HG03469 (cell line): ENCODE data around the gene NXPE1.
"Not testable (repeated sequence)": the region's sequence is repeated elsewhere in the genome, so short reads cannot be mapped to it uniquely, and the experiment has no call there.

Experiments used
- ATAC-seq: cut with Tn5 transposase; IDR thresholded peaks from one replicate; pipeline ENCODE4 v1.9.1; 2021; ENCODE audit warnings: mild to moderate bottlenecking, moderate library complexity, moderate number of reproducible peaks; ENCODE audit not compliant: unreplicated experiment

Gene NXPE1

DNA sequence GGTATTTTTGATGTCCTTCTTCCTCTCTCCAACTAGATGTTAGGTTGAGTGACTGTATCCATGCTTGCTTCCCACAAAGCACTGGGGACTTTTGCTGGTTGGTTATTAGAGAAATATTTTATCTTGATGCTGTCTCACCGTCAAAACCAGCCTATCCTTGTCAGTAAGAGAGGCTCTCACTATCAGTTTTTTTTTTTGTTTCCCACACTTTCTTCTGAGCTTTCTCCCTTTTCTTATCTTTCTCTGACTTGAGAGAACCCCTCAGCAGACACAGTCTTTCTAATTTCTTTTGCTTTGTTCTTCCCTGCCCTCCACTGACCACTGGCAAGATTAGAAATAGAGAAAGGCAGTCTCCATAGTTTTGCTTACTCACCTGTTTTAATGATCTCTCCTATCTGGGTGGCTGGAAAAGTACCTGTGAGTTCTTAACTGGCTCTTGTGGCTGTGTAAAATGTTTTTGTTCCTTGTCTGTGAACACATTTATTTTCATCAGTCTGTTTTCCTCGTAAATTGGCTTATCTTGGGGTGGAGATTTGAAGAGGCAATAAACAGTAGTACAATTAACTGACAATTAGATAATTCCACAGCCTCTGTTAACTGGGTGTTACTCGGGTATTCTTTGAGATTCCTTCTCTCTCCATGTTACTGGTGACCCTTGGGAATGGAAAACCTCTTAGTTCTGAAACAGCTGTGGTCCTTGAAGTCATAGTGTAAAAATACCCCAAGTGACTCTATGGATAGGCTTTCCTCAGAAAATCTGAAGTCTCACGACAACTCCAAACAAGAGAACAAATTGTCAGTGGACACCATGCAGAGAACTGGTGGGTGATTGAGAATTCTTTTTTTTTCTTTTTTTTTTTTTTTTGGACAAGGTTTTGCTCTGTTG, at the start of gene NXPE1:
TSS of gene NXPE1 (minus strand) at position 457 of the 886 bp plus-strand sequence. CDS start 8,680 bp downstream, outside the sequence.
- no peak for ATAC-seq

DNA sequence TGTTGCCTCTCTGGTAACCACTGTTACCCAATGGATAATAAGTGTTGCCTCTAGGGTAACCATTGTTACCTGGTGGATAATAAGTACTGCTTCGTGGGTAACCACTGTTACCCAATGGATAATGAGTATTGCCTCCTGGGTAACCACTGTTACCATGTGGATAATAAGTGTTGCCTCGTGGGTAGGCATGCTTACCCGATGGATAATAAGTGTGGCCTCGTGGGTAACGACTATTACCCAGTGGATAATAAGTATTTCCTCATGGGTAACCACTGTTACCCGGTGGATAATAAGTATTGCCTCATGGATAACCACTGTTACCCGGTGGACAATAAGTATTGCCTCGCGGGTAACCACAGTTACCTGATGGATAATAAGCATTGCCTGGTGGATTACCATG, 49.7 kb upstream of the NXPE1 start:
- no peak for ATAC-seq

DNA sequence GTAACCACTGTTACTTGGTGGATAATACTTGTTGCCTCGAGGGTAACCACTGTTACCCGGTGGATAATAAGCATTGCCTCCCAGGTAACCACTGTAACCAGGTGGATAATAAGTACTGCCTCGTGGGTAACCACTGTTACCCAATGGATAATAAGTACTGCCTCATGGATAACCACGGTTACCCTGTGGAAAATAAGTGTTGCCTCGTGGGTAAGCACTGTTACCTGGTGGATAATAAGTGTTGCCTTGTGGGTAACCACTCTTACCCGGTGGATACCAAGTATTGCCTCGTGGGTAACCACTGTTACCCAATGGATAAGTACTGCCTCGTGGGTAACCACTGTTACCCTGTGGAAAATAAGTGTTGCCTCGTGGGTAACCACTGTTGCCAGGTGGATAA, 48.9 kb upstream of the NXPE1 start:
- ATAC-seq: not testable (repeated sequence)

DNA sequence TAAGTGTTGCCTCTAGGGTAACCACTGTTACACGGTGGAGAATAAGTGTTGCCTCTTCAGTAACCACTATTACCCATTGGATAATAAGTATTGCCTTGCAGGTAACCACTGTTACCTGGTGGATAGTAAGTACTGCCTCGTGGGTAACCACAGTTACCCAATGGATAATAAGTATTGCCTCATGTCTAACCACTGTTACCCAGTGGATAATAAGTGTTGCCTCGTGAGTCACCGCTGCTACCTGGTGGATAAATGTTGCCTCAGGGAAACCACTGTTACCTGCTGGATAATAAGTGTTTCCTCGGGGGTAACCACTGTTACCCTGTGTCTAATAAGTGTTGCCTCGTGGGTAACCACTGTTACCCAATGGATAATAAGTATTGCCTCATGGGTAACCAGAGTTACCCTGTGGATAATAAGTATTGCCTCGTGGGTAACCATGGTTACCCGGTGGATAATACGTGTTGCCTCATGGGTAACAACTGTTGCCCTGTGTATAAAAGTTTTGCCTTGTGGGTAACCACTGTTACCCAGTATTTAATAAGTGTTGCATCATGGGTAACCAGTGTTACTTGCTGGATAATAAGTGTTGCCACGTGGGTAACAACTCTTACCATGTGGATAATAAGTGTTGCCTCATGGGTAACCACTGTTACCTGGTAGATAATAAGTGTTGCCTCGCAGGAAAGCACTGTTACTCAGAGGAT, 48.2 kb upstream of the NXPE1 start:
- no peak for ATAC-seq

DNA sequence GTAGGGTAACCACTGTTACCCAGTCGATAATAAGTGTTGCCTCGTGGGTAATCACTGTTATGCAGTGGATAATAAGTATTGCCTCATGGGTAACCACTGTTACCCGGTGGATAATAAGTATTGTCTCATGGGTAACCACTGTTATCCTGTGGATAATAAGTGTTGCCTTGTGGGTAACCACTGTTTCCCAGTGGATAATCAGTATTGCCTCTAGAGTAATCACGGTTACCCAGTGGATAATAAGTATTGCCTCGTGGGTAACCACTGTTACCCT, 47.1 kb upstream of the NXPE1 start:
- not testable (repeated sequence) for ATAC-seq

DNA sequence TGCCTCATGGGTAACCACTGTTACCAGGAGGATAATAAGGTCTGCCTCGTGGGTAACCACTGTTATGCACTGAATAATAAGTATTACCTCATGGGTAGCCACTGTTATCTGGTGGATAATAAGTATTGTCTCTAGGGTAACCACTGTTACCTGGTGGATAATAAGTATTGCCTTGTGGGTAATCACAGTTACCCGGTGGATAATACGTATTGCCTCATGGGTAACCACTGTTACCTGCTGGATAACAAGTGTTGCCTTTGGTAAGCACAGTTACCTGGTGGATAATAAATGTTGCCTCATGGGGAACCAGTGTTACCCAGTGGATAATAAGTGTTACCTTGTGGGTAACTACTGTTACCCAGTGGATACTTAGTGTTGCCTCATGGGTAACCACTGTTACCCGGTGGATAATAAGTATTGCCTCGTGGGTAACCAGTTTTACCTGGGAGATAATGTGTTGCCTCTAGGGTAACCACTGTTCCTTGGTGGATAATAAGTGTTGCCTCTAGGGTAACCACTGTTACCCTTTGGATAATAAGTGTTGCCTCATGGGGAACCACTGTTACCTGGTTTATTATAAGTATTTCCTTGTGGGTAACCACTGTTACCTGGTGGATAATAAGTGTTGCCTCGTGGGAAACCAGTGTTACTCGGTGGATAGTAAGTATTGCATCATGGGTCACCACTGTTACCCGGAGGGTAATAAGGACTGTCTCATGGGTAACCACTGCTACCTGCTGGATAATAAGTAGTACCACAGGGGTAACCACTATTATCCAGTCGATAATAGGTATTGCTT, 46.5 kb upstream of the NXPE1 start:
- no peak for ATAC-seq

DNA sequence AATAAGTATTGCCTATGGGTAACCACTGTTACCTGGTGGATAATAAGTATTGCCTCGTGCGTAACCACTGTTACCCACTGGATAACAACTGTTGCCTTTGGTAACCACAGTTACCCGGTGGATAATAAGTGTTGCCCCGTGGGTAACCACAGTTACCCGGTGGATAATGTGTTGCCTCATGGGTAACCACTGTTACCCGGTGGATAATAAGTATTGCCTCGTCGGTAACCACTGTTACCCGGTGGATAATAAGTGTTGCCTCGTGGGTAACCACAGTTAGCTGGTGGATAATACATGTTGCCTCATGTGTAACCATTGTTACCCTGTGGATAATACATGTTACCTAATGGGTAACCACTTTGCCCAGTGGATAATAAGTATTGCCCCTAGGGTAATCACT, 45.7 kb upstream of the NXPE1 start:
- no peak for ATAC-seq

DNA sequence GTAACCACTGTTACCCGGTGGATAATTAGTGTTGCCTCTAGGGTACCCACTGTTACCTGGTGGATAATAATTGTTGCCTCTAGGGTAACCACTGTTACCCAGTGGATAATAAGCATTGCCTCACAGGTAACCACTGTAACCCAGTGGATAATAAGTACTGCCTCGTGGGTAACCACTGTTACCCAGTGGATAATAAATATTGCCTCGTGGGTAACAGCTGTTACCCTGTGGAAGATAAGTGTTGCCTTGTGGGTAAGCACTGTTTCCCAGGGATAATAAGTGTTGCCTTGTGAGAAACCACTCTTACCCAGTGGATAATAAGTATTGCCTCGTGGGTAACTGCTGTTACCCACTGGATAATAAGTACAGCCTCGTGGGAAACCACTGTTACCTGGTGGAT, 45.2 kb upstream of the NXPE1 start:
- no peak for ATAC-seq

DNA sequence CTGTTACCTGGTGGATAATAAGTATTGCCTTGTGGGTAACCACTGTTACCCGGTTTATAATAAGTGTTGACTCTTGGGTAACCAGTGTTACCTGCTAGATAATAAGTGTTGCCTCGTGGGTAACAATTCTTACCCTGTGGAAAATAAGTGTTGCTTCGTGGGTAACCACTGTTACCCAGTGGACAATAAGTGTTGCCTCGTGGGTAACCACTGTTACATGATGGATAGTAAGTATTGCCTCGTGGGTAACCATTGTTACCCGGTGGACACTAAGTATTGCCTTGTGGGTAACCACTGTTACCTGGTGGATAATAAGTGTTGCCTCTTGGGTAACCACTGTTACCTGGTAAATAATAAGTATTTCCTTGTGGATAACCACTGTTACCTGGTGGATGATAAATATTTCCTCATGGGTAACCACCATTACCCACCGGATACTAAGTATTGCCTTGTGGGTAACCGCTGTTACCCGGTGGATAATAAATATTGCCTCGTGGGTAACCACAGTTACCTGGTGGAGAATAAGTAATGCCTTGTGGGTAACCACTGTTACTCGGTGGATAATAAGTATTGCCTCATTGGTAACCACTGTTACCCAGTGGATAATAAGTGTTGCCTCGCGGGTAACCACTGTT, 44.6 kb upstream of the NXPE1 start:
- ATAC-seq: no peak

DNA sequence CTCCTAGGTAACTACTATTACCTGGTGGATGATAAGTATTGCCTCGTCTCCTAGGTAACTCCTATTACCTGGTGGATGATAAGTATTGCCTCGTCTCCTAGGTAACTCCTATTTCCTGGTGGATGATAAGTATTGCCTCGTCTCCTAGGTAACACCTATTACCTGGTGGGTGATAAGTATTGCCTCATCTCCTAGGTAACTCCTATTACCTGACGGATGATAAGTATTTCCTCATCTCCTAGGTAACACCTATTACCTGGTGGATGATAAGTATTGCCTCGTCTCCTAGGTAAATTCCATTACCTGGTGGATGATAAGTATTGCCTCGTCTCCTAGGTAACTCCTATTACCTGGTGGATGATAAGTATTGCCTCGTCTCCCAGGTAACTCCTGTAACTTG, 43.5 kb upstream of the NXPE1 start:
- ATAC-seq: not testable (repeated sequence)

DNA sequence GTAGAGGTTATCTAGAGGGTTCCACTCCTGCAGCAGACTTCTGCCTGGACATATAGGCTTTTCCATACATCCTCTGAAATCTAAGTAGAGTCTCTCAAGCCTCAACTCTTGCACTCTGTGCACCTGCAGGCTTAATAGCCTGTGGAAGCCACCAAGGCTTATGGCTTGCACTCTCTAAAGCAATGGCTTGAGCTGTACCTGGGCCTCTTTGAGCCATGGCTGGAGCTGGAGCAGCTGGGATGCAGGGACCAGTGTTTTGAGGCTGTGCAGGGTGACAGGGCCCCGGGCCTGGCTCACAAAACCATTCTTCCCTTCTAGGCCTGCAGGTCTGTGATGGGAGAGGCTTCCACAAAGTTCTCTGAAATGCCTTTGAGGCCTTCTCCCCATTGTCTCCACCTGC, 38.8 kb upstream of the NXPE1 start:
- no peak for ATAC-seq

DNA sequence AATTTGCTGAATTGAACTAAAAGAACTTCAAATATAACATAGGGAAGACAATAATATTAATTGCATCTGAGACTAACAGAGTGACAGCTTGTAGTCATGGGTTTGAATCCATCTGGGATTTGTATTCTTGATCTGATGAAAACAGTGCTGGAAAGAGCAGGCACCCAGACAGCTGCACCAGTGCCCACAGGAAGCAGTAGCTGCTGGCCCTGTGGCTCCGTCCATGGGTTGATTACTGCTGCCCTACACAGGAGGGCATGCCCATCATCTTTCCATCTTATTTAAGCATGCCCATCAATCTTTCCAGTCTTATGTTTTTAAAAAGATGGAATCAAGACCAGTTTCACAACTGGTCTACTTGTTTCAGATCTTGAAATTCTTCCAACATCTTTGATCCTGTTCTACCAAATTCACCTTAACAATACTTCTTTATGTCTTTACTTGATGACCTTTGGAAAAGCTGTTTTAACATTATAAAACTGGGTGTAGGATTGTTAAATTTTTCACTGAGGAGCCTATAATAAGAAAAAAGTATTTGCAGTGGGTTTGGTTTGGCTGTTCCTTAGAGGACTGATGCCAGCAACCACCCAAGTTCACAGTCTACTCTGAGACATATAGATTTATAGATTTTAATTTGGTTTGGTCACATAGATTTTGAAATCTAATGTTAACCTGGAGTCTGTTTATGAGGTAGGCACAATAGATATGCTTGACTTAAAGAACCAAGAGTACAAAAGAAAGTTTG, 36.7 kb upstream of the NXPE1 start:
- no peak for ATAC-seq

DNA sequence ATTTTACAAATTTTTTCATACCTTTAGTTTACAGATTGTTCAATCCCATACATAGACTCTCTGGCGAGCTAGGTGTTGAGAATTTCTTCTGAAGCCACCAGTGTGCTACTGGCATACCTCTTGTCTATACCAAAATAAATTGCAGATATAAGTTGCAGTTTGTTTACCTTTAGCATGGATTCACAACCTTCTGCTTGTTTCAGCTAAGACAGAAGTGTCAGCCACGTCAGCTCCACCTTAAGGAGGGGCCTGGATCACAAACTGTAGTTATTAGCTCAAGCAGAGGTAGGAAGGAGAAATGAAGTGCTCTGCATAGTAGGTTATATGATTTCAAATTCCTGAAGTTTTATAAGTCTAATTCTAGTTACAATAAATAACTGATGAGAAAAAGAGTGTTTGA, 35.9 kb upstream of the NXPE1 start, which contains the start of gene NXPE4:
TSS of gene NXPE4 (minus strand) at position 216 of the 400 bp plus-strand sequence. CDS start 1,027 bp downstream, outside the sequence.
- ATAC-seq: no peak

DNA sequence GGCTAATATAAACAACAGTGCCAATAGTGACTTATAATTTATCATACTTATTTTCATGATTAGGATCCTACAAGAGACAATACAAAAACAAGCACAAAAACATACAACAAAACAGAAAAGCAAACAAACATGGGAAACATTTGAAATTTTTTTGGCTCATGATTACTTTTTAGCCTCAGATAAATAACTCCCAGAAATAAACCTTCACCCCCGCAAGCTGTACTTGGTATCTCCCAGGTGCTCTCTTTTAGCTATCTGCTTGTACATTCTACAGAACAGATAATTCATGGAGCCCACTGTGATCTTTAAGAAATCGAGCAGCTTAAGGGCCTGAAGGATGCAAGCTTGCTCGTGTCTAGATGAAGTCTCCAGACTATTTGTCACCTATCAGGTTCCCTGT, 35.0 kb upstream of the NXPE1 start:
- ATAC-seq: no peak

DNA sequence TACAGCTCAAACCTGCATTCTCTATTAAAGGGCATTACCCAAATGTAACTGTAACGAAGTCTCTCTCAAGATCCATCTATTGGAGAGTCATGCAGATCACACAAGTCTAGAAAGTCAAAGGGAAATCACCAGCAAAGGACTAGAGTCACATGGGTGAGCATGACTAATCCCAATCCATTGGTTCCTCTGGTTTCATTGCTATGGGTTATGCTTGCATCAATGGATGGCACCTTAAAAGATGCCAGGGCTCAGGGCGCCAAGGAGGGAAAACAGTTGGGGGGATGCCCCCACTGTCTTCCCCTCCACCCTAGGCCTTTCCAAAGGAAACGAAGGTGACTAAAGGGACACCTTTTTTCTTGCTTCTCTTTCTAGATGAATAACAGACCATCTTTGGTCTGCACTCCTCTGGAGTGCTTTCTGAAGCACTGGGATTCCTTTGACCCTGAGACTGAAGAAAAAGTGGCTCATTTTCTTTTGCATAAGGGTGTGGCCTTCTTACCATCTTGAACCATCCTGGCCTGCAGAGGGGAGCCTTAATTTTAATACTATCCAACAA, 27.8 kb upstream of the NXPE1 start:
- ATAC-seq: no peak

DNA sequence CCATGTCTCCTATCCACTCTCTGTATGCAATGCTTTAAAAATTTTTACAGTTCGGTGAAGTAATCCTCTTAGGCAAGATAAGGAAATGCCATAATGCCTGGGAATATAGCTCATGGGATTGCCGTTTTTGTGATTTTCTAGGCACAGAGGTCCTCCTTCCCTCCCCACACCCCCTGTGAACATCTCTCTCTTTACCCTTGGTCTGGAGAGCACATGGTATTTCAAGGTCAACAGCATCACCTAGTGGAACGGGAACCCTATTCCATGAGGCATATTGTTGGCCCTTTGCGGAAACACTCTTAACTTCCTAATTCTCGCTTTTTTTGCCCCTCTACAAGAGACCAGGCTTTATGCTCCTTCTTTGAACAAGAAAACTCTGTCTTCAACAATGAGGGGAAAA, 27.1 kb upstream of the NXPE1 start:
- ATAC-seq: no peak

DNA sequence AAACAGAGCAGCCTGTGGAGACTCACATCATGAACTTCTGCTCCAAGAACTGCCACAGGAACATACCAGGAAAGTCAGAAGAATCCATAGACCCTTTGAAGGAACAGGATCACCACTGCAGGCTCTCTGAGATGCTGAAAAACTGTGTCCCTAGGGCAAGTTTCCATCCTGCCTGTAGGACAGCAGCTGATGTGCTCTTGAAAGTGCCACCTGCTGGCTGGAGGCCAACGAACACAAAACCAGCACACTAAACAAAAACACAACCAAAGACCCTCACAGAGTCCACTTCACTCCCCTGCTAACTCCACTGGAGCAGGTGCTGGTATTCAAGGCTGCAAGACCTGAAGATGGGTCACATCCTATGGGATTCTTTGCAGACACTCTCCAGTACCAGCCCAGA, 12.0 kb upstream of the NXPE1 start:
- no peak for ATAC-seq

DNA sequence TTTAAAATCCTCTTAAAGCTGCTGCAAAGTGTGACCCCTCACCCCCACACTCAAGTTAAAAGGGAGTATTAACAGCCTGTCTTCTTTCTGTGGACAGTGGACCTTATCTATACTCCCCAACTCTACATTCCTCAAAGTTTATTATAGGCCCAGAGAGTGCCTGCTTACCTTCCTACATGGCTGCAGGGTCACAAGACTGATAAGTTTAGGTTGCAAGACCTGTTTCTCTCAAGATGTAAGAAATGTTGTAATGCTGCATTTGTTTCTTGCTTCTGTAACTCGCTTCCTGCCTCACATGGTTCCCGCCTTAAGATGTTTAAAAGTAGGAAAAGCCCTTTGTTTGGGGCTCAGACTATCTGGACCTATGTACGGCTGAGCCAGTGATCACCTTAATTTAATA, 10.1 kb upstream of the NXPE1 start:
- no peak for ATAC-seq

DNA sequence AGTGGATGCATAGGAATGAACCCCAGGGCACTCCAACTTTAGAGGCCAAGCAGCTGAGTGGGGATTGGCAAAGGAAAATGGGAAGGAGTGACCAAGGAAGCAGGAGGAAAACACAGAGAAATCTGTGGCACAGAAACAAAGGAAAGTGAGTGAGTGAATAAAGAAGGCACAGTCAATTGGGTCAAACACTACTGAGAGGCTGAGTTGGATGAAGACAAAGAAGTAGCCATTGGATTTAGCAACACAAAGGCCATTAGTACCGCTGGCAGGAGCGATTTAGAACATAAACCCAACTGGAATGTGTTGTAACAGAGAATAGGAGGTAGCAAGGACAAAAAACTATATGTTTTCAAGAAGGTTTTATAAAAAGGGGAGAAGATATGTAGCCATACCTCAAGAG, 6.6 kb upstream of the NXPE1 start:
- no peak for ATAC-seq

DNA sequence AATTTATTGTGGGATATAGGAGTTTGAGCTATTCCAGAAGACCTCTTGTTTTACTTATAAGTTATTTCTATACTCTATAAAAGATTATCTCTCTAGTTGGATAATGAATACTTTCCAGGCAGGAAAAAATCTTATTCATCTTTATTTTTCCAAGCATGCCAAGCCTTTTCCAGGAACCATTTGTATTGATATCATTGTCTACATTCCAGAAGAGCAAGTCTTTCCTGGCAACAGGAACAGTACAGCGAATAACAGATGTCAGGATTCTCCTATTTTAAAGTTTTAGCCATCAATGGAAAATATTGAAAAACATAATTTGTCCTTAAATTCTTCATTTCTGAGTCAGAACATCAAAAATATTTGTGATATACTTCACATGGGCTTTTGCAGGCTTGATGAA, 5.2 kb upstream of the NXPE1 start:
- ATAC-seq: no peak
